GM19099 (cell line): ENCODE results near the gene OR6C6.

Source experiments
- POLR2A ChIP-seq: IDR thresholded peaks from 3 replicates; pipeline ENCODE4 v1.6.1; 2011; ENCODE audit warnings: low read depth; ENCODE audit not compliant: insufficient read length; ENCODE audit errors: extremely low read depth

Gene OR6C6

DNA sequence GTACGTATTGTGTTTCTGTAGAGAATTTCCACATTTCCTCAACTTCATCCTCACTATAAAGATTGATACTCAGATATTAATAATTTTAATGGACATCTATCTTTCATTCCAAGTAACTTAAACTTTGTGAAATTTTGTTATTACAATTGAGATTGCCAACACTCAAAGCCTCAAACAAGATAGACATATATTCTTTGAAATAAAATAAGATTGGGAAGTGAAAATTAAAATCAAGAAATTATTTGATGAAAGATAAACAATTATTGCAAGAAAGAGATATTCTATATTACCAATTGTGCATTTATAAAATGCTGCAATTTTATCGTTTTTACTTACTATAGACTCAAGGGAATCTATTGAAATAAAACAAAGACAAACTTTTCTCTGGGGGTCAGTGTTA lies at the start of gene OR6C6:
TSS of gene OR6C6 (minus strand) at position 101 of the 400 bp plus-strand sequence. CDS start 1,337 bp downstream, outside the sequence.
- TF ChIP-seq POLR2A, result no peak

- no peak for TF ChIP-seq POLR2A
Measured at GRCh38 chr12:55336002-55336401, 39.6 kb upstream of the OR6C6 start.

- TF ChIP-seq POLR2A, result no peak
Measured at GRCh38 chr12:55330446-55330845, 34.1 kb upstream of the OR6C6 start, which contains the start of gene OR6C3. TSS of gene OR6C3 (plus strand) at chr12:55330746. CDS start at chr12:55331701, 955 bp downstream.

GRCh38 chr12:55320201-55320600 lies 23.8 kb upstream of the OR6C6 start:
- TF ChIP-seq POLR2A, result no peak

DNA sequence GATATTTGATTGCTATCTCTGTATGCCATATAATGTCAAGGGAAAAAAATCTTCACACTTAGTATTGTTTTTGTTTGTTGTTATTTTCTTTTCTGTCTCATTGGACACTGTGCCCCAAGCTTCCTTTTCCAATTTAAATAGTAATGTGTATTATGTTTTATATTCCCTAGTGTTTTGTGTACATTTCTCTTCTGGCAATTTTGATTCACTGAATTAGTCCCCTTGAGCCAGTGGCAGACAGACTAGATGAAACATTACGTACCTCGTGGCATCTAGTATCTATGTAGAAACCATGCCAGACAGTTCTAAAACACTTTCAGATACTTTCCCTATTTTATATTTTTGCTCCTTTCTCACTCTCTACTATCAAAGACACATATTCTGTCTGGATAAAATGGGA lies 17.7 kb upstream of the OR6C6 start, which contains the start of gene OR6C1:
TSS of gene OR6C1 (plus strand) at position 301 of the 400 bp plus-strand sequence. CDS start 6,257 bp downstream, outside the sequence.
- TF ChIP-seq POLR2A, result no peak

- no peak for TF ChIP-seq POLR2A
Measured at GRCh38 chr12:55289999-55290398, 6.4 kb downstream of the OR6C6 start.

GRCh38 chr12:55280991-55281390 lies 15.4 kb downstream of the OR6C6 start:
- no peak for TF ChIP-seq POLR2A

DNA sequence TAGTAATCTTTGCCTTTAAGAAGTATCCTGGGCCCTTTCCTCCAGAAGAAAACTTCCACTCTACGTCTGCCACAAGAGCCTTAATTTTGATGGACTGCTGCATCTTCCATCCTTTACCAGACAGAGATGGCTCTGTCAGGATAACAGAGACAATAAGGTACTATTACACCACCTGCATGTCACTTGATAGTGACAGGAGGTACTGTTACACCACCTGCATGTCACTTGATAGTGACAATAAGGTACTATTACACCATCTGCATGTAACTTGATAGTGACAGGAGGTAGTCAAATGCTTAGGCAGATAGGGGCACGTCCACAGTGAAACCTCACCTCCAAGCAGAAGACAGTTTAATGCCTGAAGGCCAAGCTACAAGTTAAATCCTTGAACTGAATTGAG lies 38.1 kb downstream of the OR6C6 start:
- no peak for TF ChIP-seq POLR2A

- TF ChIP-seq POLR2A, result no peak
Measured at GRCh38 chr12:55256831-55257230, 39.5 kb downstream of the OR6C6 start.

- TF ChIP-seq POLR2A, result no peak
Measured at GRCh38 chr12:55253281-55253680, 43.1 kb downstream of the OR6C6 start.

DNA sequence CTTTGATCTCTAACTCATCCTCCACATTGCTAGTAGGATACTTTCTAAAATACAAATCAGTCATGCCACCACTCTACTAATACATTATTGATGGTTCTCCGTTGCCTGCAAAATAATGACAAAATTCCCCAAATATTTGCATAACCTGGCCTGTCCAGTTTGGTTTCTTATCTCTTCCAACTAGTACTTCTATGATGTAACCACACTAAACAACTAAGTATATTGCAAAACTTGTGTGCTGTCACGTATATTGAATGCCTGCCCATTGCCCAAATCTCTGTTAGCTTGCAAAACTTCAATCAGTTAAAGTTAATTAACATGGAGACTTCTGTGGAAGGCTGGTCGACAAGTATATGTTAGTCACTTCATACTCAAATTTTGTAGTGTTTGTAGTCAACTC lies 45.4 kb downstream of the OR6C6 start:
- no peak for TF ChIP-seq POLR2A

GRCh38 chr12:55246159-55246558 lies 50.2 kb downstream of the OR6C6 start:
- no peak for TF ChIP-seq POLR2A

GRCh38 chr12:55244309-55244708 lies 52.1 kb downstream of the OR6C6 start, which contains the start of gene OR6C74:
TSS of gene OR6C74 (plus strand) at chr12:55244609. CDS start at chr12:55247288, 2,679 bp downstream.
- TF ChIP-seq POLR2A, result no peak
